ENCODE results near the gene ANAPC10.

ANAPC10 gene

GRCh38 chr4:145130130-145130529 lies 32.1 kb upstream of the ANAPC10 start:
- H3K79me1 ChIP-seq (ENCODE audit: low read length) = no peaks in the 10 kb centered on the region
- H3K9ac ChIP-seq (ENCODE audit: low read length) = no peak overlapping the region
- no peak overlapping the region for H2BK5ac ChIP-seq (ENCODE audit: low read length)
- no peaks in the 10 kb centered on the region for H3K27me3 ChIP-seq (ENCODE audit: insufficient read depth, low read length, poor library complexity)
- H4K8ac ChIP-seq (ENCODE audit: low read depth, low read length) = no peak overlapping the region
- no peak overlapping the region for H3K4me2 ChIP-seq (ENCODE audit: low read length)
- no peak overlapping the region for H3K4me3 ChIP-seq (ENCODE audit: low read length)
- H2BK120ac ChIP-seq (ENCODE audit: low read depth, low read length) = no peak overlapping the region
- no peak overlapping the region for H3K23ac ChIP-seq (ENCODE audit: low read length)
- no peak overlapping the region for H3K18ac ChIP-seq (ENCODE audit: low read length)
- DNase-seq = no peak
- H3K36me3 ChIP-seq (ENCODE audit: control insufficient read depth, insufficient read depth, low read length) = peaks cover 2% of the 10 kb centered on the region
- no peak overlapping the region for H3K27ac ChIP-seq (ENCODE audit: low read depth, low read length)
- H3K56ac ChIP-seq (ENCODE audit: low read length) = no peak overlapping the region
- H2BK15ac ChIP-seq (replicated peaks; ENCODE audit: low read depth) = no peak overlapping the region
- no peak overlapping the region for H2AK5ac ChIP-seq (ENCODE audit: low read length)
- H3K4ac ChIP-seq (ENCODE audit: low read depth, low read length) = no peak overlapping the region
- no peaks in the 10 kb centered on the region for H3K4me1 ChIP-seq (ENCODE audit: control insufficient read depth, low read depth, low read length)
- H3K79me2 ChIP-seq (ENCODE audit: control insufficient read depth, insufficient read depth, low read length) = no peaks in the 10 kb centered on the region
- H4K5ac ChIP-seq (ENCODE audit: low read length) = no peak overlapping the region

- H3K4ac ChIP-seq (ENCODE audit: low read depth, low read length) = no peak overlapping the region
- no peak overlapping the region for H2AK5ac ChIP-seq (ENCODE audit: low read length)
- H3K4me2 ChIP-seq (ENCODE audit: low read length) = no peak overlapping the region
- no peak for DNase-seq
- no peak overlapping the region for H4K8ac ChIP-seq (ENCODE audit: low read depth, low read length)
- no peak overlapping the region for H3K56ac ChIP-seq (ENCODE audit: low read length)
- H3K23ac ChIP-seq (ENCODE audit: low read length) = no peak overlapping the region
- no peak overlapping the region for H4K5ac ChIP-seq (ENCODE audit: low read length)
- H3K4me3 ChIP-seq (ENCODE audit: low read length) = no peak overlapping the region
- no peaks in the 10 kb centered on the region for H3K79me1 ChIP-seq (ENCODE audit: low read length)
- no peaks in the 10 kb centered on the region for H3K27me3 ChIP-seq (ENCODE audit: insufficient read depth, low read length, poor library complexity)
- H3K18ac ChIP-seq (ENCODE audit: low read length) = no peak overlapping the region
- H3K9ac ChIP-seq (ENCODE audit: low read length) = no peak overlapping the region
- WGBS (ENCODE audit: extremely low coverage, insufficient coverage, low lambda C conversion rate) = no CpG with 5 or more reads among the region's 2 CpGs
- H3K36me3 ChIP-seq (ENCODE audit: control insufficient read depth, insufficient read depth, low read length) = peaks cover 3% of the 10 kb centered on the region
- H2BK120ac ChIP-seq (ENCODE audit: low read depth, low read length) = no peak overlapping the region
- no peak overlapping the region for H2BK5ac ChIP-seq (ENCODE audit: low read length)
- H3K4me1 ChIP-seq (ENCODE audit: control insufficient read depth, low read depth, low read length) = no peaks in the 10 kb centered on the region
- no peak overlapping the region for H2BK15ac ChIP-seq (replicated peaks; ENCODE audit: low read depth)
- H3K79me2 ChIP-seq (ENCODE audit: control insufficient read depth, insufficient read depth, low read length) = no peaks in the 10 kb centered on the region
- H3K27ac ChIP-seq (ENCODE audit: low read depth, low read length) = no peak overlapping the region
These were observed 27.4 kb upstream of the ANAPC10 start for GRCh38 chr4:145125396-145125795.

GRCh38 chr4:145108128-145108527 lies 10.1 kb upstream of the ANAPC10 start:
- Histone ChIP-seq H4K8ac (ENCODE audit: low read depth, low read length) (no peak overlapping the region), H3K79me2 (ENCODE audit: control insufficient read depth, insufficient read depth, low read length) (peaks cover 3% of the 10 kb centered on the region), H3K27me3 (ENCODE audit: insufficient read depth, low read length, poor library complexity) (no peaks in the 10 kb centered on the region), H2BK5ac (ENCODE audit: low read length) (no peak overlapping the region), H3K4me2 (ENCODE audit: low read length) (no peak overlapping the region), H3K4ac (ENCODE audit: low read depth, low read length) (no peak overlapping the region), H3K4me3 (ENCODE audit: low read length) (no peak overlapping the region), H4K5ac (ENCODE audit: low read length) (no peak overlapping the region), H2BK120ac (ENCODE audit: low read depth, low read length) (no peak overlapping the region), H3K56ac (ENCODE audit: low read length) (no peak overlapping the region), H3K27ac (ENCODE audit: low read depth, low read length) (no peak overlapping the region), H3K9ac (ENCODE audit: low read length) (no peak overlapping the region), H3K23ac (ENCODE audit: low read length) (no peak overlapping the region), H3K79me1 (ENCODE audit: low read length) (no peaks in the 10 kb centered on the region), H3K36me3 (ENCODE audit: control insufficient read depth, insufficient read depth, low read length) (peaks cover 2% of the 10 kb centered on the region), H2AK5ac (ENCODE audit: low read length) (no peak overlapping the region), H3K4me1 (ENCODE audit: control insufficient read depth, low read depth, low read length) (no peaks in the 10 kb centered on the region), H2BK15ac (replicated peaks; ENCODE audit: low read depth) (no peak overlapping the region), H3K18ac (ENCODE audit: low read length) (no peak overlapping the region)
- no peak for DNase-seq

- Histone ChIP-seq H3K18ac (ENCODE audit: low read length) (no peak overlapping the region), H3K79me2 (ENCODE audit: control insufficient read depth, insufficient read depth, low read length) (peaks cover 11% of the 10 kb centered on the region), H3K4me3 (ENCODE audit: low read length) (no peak overlapping the region), H2BK120ac (ENCODE audit: low read depth, low read length) (no peak overlapping the region), H3K23ac (ENCODE audit: low read length) (no peak overlapping the region), H4K5ac (ENCODE audit: low read length) (no peak overlapping the region), H3K27ac (ENCODE audit: low read depth, low read length) (no peak overlapping the region), H2BK5ac (ENCODE audit: low read length) (no peak overlapping the region), H2AK5ac (ENCODE audit: low read length) (no peak overlapping the region), H3K56ac (ENCODE audit: low read length) (no peak overlapping the region), H3K36me3 (ENCODE audit: control insufficient read depth, insufficient read depth, low read length) (no peaks in the 10 kb centered on the region), H3K27me3 (ENCODE audit: insufficient read depth, low read length, poor library complexity) (no peaks in the 10 kb centered on the region), H3K4me1 (ENCODE audit: control insufficient read depth, low read depth, low read length) (no peaks in the 10 kb centered on the region), H2BK15ac (replicated peaks; ENCODE audit: low read depth) (no peak overlapping the region), H3K79me1 (ENCODE audit: low read length) (no peaks in the 10 kb centered on the region), H4K8ac (ENCODE audit: low read depth, low read length) (no peak overlapping the region), H3K4me2 (ENCODE audit: low read length) (no peak overlapping the region), H3K9ac (ENCODE audit: low read length) (no peak overlapping the region), H3K4ac (ENCODE audit: low read depth, low read length) (no peak overlapping the region)
- DNase-seq = no peak
- no CpG with 5 or more reads among the region's 2 CpGs for WGBS (ENCODE audit: extremely low coverage, insufficient coverage, low lambda C conversion rate)
These were observed 9.1 kb upstream of the ANAPC10 start for GRCh38 chr4:145107126-145107525.

GRCh38 chr4:145103496-145103895 lies 5.5 kb upstream of the ANAPC10 start:
- H3K4me3 ChIP-seq (ENCODE audit: low read length) = no peak overlapping the region
- peaks cover 44% of the 10 kb centered on the region for H3K79me2 ChIP-seq (ENCODE audit: control insufficient read depth, insufficient read depth, low read length)
- H3K27ac ChIP-seq (ENCODE audit: low read depth, low read length) = no peak overlapping the region
- no peak overlapping the region for H3K18ac ChIP-seq (ENCODE audit: low read length)
- H3K9ac ChIP-seq (ENCODE audit: low read length) = no peak overlapping the region
- no peaks in the 10 kb centered on the region for H3K36me3 ChIP-seq (ENCODE audit: control insufficient read depth, insufficient read depth, low read length)
- H4K8ac ChIP-seq (ENCODE audit: low read depth, low read length) = no peak overlapping the region
- H3K4me2 ChIP-seq (ENCODE audit: low read length) = no peak overlapping the region
- H3K23ac ChIP-seq (ENCODE audit: low read length) = no peak overlapping the region
- H2BK15ac ChIP-seq (replicated peaks; ENCODE audit: low read depth) = no peak overlapping the region
- H3K4me1 ChIP-seq (ENCODE audit: control insufficient read depth, low read depth, low read length) = peaks cover 4% of the 10 kb centered on the region
- no peak overlapping the region for H2BK5ac ChIP-seq (ENCODE audit: low read length)
- H3K56ac ChIP-seq (ENCODE audit: low read length) = no peak overlapping the region
- WGBS (ENCODE audit: extremely low coverage, insufficient coverage, low lambda C conversion rate) = no CpG with 5 or more reads among the region's 3 CpGs
- H3K79me1 ChIP-seq (ENCODE audit: low read length) = no peaks in the 10 kb centered on the region
- H2BK120ac ChIP-seq (ENCODE audit: low read depth, low read length) = no peak overlapping the region
- H3K4ac ChIP-seq (ENCODE audit: low read depth, low read length) = no peak overlapping the region
- no peak overlapping the region for H2AK5ac ChIP-seq (ENCODE audit: low read length)
- no peak for DNase-seq
- no peak overlapping the region for H4K5ac ChIP-seq (ENCODE audit: low read length)
- no peaks in the 10 kb centered on the region for H3K27me3 ChIP-seq (ENCODE audit: insufficient read depth, low read length, poor library complexity)

- peak overlapping the region; percentile 12 for H3K27ac ChIP-seq (ENCODE audit: low read depth, low read length)
- no peak overlapping the region for H3K56ac ChIP-seq (ENCODE audit: low read length)
- no CpG with 5 or more reads among the region's 2 CpGs for WGBS (ENCODE audit: extremely low coverage, insufficient coverage, low lambda C conversion rate)
- no peak overlapping the region for H2BK120ac ChIP-seq (ENCODE audit: low read depth, low read length)
- H3K4me2 ChIP-seq (ENCODE audit: low read length) = no peak overlapping the region
- no peak overlapping the region for H4K5ac ChIP-seq (ENCODE audit: low read length)
- H2BK5ac ChIP-seq (ENCODE audit: low read length) = no peak overlapping the region
- no peak overlapping the region for H2BK15ac ChIP-seq (replicated peaks; ENCODE audit: low read depth)
- H2AK5ac ChIP-seq (ENCODE audit: low read length) = no peak overlapping the region
- H3K4ac ChIP-seq (ENCODE audit: low read depth, low read length) = no peak overlapping the region
- no peak overlapping the region for H4K8ac ChIP-seq (ENCODE audit: low read depth, low read length)
- H3K79me2 ChIP-seq (ENCODE audit: control insufficient read depth, insufficient read depth, low read length) = peaks cover 47% of the 10 kb centered on the region
- DNase-seq = peak; percentile 21
- no peak overlapping the region for H3K4me3 ChIP-seq (ENCODE audit: low read length)
- no peak overlapping the region for H3K23ac ChIP-seq (ENCODE audit: low read length)
- H3K9ac ChIP-seq (ENCODE audit: low read length) = no peak overlapping the region
- no peaks in the 10 kb centered on the region for H3K36me3 ChIP-seq (ENCODE audit: control insufficient read depth, insufficient read depth, low read length)
- H3K4me1 ChIP-seq (ENCODE audit: control insufficient read depth, low read depth, low read length) = peaks cover 4% of the 10 kb centered on the region
- H3K27me3 ChIP-seq (ENCODE audit: insufficient read depth, low read length, poor library complexity) = no peaks in the 10 kb centered on the region
- no peak overlapping the region for H3K18ac ChIP-seq (ENCODE audit: low read length)
- H3K79me1 ChIP-seq (ENCODE audit: low read length) = no peaks in the 10 kb centered on the region
These were observed 4.6 kb upstream of the ANAPC10 start for GRCh38 chr4:145102619-145103018.
